Astrocyte of the spinal cord (primary cell): ENCODE results near the gene NEXN.
A peak's percentile ranks its signal among the peaks of the same experiment; 100 is the strongest.

Source experiments
- DNase-seq: peaks from one replicate; pipeline ENCODE4 v3.0.0; 2011; ENCODE audit warnings: low read depth, low spot score
- H3K4me3 ChIP-seq: 2 replicates; pipeline ENCODE4 v1.5.1; 2011; ENCODE audit warnings: low read depth, mild to moderate bottlenecking, low read length, moderate library complexity
- in situ Hi-C: cut with HindIII; loops from 2 replicates; pipeline ENCODE4 v1.10.0; 2017; ENCODE audit warnings: low sequenced_read_pairs
- TF ChIP-seq, protein P1 (sequence below): IDR thresholded peaks from 2 replicates; pipeline ENCODE4 v1.5.1; 2012; ENCODE audit warnings: low read depth, mild to moderate bottlenecking, low read length, inconsistent platforms

NEXN gene

GRCh38 chr1:77874804-77875445 lies 13.5 kb upstream of the NEXN start:
- TF ChIP-seq, protein P1, sequence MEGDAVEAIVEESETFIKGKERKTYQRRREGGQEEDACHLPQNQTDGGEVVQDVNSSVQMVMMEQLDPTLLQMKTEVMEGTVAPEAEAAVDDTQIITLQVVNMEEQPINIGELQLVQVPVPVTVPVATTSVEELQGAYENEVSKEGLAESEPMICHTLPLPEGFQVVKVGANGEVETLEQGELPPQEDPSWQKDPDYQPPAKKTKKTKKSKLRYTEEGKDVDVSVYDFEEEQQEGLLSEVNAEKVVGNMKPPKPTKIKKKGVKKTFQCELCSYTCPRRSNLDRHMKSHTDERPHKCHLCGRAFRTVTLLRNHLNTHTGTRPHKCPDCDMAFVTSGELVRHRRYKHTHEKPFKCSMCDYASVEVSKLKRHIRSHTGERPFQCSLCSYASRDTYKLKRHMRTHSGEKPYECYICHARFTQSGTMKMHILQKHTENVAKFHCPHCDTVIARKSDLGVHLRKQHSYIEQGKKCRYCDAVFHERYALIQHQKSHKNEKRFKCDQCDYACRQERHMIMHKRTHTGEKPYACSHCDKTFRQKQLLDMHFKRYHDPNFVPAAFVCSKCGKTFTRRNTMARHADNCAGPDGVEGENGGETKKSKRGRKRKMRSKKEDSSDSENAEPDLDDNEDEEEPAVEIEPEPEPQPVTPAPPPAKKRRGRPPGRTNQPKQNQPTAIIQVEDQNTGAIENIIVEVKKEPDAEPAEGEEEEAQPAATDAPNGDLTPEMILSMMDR: no peak
- H3K4me3 ChIP-seq: no peak overlapping the region
- peak; percentile 55 for DNase-seq
- in situ Hi-C loops: no loop called here

GRCh38 chr1:77876884-77877283 lies 11.5 kb upstream of the NEXN start:
- DNase-seq: peak; percentile 36
- TF ChIP-seq, protein P1: no peak
- in situ Hi-C loops: no loop called here
- H3K4me3 ChIP-seq: no peak overlapping the region

- TF ChIP-seq, protein P1: no peak
- no peak for DNase-seq
These were observed 7.4 kb upstream of the NEXN start for GRCh38 chr1:77881061-77881460.

DNA sequence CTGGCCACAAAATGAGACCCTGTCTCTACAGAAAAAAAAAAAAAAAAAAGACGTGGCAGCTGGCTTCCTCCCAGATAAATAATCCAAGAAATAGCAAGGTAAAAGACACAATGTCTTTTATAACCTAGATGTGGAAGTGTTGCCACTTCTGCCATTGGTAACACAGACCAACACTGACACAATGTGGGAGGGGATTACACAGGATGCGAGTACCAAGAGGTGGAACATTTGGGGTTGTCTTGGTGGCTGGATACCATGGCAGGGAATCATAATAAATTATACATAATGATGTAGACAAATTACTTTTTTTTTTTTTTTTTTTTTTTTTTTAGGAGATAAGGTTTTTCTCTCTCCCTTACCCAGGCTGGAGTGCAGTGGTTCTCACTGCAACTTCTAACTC lies 6.0 kb upstream of the NEXN start:
- TF ChIP-seq, protein P1: no peak
- no peak overlapping the region for H3K4me3 ChIP-seq
- in situ Hi-C loops: no loop called here
- DNase-seq: no peak

More at GRCh38 chr1:77881061-77881460, 7.4 kb upstream of the NEXN start:
- in situ Hi-C loops: no loop called here
- H3K4me3 ChIP-seq: no peak overlapping the region

- TF ChIP-seq, protein P1: no peak
- DNase-seq: peak; percentile 74
- in situ Hi-C loops: no loop called here
- H3K4me3 ChIP-seq: peak overlapping the region; percentile 80
These were observed 588 bp downstream of the NEXN start for GRCh38 chr1:77888781-77889642.

DNA sequence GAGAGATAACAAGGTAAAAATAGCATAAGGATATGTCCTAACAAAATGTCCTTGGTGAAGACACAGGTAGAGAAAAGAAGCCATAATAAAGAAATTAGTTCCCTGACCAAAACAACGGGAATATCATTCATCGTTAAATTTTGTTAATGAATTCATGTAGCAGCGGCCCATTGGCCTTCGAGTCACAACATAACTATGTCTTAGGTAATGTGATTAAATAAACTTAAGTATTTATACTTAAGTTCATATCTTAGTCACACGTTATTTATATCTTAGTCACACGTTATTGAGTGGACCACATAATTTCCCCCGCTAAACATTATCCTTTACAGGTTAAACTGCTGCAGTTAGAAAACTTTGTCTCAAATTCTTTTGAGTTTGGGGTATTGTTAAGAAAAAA lies 1.2 kb downstream of the NEXN start:
- in situ Hi-C loops: no loop called here
- TF ChIP-seq, protein P1: no peak
- DNase-seq: peak; percentile 80
- H3K4me3 ChIP-seq: peak overlapping the region; percentile 80
